HG03108 (cell line): Measurements from ENCODE around the gene WWP2.
"Not testable (repeated sequence)": the region's sequence is repeated elsewhere in the genome, so short reads cannot be mapped to it uniquely, and the experiment has no call there.

Source experiments
- ATAC-seq: cut with Tn5 transposase; IDR thresholded peaks from one replicate; pipeline ENCODE4 v1.9.1; 2021; ENCODE audit warnings: moderate library complexity; ENCODE audit not compliant: unreplicated experiment

WWP2 gene

DNA sequence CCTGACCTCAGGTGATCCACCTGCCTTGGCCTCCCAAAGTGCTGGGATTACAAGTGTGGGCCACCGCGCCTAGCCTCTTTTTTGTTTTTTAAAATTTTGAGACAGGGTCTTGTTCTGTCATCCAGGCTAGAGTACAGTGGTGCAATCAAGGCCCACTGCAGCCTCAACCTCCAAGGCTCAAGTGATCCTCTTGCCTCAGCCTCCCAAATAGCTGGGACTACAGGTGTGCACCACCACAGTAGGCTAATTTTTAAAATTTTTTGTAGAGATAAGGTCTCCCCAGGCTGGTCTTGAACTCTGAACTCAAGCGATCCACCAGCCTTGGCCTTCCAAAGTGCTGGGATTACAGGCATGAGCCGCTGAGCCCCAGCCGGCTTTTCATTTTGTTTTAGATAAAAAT is 92.6 kb downstream of the WWP2 start:
- ATAC-seq, result not testable (repeated sequence)

DNA sequence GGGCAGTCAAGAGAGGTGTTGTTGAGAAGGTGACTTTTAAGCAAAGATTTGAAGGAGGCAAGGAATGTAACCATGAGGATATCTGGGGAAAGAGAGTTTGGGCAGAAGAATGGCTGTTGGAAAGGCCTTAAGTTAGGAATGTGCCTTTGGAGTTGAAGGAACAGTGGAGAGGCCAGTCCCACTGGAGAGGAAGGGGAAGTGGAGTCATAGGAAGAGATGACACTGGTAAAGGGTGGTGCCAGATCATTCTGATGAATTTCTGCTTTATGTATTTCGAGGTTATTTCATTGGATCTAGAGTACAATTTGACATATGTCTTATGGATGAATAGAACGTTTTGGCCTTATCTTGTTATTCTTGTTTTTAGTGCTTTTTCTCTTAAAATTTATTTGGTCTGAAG is 93.5 kb downstream of the WWP2 start:
- no peak for ATAC-seq

DNA sequence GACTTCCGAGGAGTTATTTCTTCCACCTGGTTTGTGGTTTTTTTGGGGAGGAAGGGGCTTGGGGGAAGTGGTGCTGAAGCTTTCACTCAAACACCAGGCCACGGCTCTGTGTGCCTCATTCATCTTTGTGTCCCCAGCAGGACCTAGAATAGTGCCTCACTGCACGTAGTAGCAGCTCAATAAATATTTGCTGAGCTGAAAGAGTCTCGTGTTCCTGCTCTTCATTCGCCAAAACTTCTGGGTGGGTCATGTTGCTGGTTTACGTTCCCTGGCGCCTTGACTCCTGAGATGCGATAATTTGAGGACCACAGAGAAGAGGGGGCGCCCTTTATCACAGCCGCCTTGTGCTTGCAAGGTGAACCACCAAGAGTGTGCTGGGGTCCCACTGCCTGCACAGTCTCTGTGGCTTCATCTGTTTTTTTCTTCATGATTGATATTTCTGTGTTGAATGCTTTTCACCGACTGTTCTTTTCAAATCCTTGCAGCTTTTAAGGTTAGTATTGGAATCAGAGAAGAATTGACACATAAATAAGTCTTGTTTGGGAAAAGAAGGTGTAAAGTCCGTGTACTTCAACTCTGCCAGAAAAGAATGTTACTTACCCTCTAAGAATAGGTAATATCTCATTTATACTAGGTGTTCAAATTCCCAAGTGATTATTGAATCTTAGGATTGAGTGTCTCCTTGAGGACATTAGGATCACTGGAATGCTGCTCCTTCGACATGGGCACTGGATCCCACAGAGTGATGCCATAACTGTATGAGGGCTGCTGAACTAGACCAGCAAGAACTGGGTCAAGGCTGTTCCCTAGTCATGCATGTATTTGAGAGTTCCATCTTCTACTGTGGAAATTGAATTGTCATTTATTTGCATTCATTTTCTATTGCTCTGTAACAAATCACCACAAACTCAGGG is 96.3 kb downstream of the WWP2 start:
- no peak for ATAC-seq

DNA sequence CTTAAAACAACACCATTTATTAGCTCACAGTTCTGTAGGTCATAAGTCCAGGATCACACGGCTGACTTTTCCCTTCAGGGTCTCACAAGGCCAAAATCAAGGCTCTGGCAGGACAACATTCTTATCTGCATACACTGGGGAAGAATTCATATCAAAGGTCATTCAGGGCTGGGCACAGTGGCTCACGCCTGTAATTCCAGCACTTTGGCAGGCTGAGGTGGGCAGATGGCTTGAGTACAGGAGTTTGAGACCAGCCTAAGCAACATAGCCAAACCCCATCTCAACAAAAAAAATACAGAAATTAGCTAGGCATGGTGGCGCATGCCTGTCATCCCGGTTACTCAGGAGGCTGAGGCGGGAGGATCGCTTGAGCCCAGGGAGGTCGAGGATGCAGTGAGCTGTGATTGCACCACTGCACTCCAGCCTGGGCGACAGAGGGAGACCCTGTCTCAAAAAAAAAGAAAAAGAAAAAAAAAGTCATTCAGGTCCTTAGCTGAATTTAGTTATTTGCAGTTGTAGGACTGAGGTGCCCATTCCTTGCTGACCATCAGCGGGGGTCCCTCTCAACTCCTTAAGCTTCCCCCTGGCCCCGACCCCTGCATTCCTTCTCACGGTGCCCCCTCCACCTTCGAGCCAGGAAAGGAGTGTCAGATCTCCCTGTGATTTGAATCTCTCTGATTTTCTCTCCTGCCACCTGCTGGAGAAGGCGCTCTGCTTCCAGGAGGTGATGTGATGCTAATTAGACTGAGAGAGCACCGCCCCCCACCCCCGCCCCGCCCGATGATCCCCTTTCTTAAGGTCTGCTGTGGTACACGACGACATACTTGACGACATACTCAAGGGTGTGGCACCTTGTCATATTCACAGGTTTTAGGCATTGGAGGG is 97.2 kb downstream of the WWP2 start:
- no peak for ATAC-seq

- no peak for ATAC-seq
These were observed 98.4 kb downstream of the WWP2 start for GRCh38 chr16:69860233-69861231.

- no peak for ATAC-seq
These were observed 99.3 kb downstream of the WWP2 start for GRCh38 chr16:69861292-69862030.

- ATAC-seq, result no peak
These were observed 101.5 kb downstream of the WWP2 start for GRCh38 chr16:69863401-69864281.

GRCh38 chr16:69865701-69866100 is 103.6 kb downstream of the WWP2 start:
- ATAC-seq, result no peak

- ATAC-seq, result no peak
These were observed 105.8 kb downstream of the WWP2 start for GRCh38 chr16:69867784-69868560.

DNA sequence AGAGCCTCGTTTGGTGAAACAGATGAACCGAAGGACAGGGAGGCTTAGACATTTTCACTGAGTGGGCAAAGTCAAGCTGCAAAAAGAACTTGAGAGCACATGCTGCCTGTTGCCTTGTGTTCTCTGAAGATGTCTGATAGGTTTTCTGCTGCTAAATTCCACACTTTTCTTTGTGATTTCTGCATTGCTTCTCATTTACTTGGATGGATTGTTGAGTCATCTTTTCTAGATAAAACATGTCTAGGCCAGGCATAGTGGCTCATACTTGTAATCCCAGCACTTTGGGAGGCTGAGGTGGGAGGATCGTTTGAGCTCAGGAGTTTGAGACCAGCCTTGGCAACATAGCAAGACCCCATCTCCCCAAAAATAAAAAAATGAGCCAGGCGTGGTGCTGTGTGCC is 108.6 kb downstream of the WWP2 start:
- no peak for ATAC-seq

GRCh38 chr16:69871708-69872107 is 109.6 kb downstream of the WWP2 start:
- ATAC-seq, result no peak

DNA sequence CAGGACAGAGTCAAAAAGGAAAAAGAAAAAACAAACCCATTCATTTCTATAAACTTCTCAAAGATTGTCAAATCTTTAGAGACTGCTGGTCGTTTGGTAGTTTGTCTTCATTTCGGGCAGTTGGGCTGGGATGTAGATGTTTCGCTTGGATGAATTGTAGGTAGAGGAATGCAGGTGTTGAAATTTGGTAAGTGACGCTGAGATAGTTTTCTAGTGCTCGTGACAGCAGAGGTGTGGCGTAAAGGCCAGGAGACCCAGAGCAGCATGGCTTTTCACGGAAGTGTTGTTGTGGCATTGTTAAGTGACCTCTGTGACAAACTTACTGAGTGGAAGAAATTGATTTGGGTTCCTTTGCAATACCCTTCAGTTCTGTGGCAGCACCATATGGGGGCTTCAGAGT is 110.8 kb downstream of the WWP2 start:
- ATAC-seq, result no peak

DNA sequence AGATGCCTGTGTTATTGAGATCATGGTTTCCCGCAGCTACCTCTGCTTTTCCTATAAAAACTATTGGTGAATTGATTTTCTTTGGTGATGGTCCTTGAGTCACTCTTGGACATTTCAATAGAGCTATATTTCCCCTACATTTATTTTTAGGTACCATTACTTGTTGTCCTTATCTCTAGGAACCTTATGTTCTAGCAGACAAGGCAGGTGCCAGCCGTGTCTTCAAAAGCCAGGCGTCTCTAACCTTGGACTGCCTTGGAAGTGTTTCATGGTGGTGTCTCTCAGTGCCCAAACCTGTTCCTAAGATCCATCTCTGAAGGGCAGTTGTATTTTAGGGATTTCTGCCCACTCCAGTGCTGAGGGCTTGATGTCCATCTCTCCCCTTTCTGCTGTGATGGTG is 111.7 kb downstream of the WWP2 start:
- ATAC-seq, result no peak

GRCh38 chr16:69874271-69874670 is 112.1 kb downstream of the WWP2 start:
- no peak for ATAC-seq

DNA sequence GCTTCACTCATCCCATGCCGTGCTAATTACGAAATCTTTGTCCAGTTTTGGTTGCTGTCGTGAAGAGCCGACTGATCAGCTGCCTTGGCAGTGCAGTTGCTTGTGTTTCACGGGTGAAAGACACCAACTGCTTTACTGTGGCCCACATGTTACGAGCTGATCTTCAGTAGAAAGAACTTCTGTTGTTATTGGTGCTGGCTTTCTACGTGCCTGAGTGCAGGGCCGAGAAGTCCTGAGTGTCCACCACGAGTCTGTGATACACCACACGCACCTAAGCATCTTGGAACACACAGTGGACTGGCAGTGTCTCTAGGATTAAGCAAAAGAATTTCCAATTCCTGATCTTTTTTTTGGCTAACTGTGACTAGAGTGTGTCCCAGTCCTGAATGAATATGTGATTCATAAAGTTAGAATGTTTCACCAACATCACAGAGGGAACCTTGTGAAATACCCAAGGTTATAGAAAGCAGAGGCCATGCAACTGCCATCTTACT is 118.6 kb downstream of the WWP2 start:
- no peak for ATAC-seq

- ATAC-seq, result no peak
These were observed 119.0 kb downstream of the WWP2 start for GRCh38 chr16:69881141-69881540.

- ATAC-seq, result no peak
These were observed 121.6 kb downstream of the WWP2 start for GRCh38 chr16:69883744-69884143.

GRCh38 chr16:69885722-69886121 is 123.6 kb downstream of the WWP2 start:
- no peak for ATAC-seq
